ENCODE data around the gene PANK1.

The PANK1 gene

GRCh38 chr10:89615112-89615511 is 29.9 kb downstream of the PANK1 start:
- no peak for TF ChIP-seq CTCF (IDR thresholded peaks at IDR 0.05)

- TF ChIP-seq CTCF (IDR thresholded peaks at IDR 0.05), result no peak
Measured at GRCh38 chr10:89613582-89613981, 31.5 kb downstream of the PANK1 start.

DNA sequence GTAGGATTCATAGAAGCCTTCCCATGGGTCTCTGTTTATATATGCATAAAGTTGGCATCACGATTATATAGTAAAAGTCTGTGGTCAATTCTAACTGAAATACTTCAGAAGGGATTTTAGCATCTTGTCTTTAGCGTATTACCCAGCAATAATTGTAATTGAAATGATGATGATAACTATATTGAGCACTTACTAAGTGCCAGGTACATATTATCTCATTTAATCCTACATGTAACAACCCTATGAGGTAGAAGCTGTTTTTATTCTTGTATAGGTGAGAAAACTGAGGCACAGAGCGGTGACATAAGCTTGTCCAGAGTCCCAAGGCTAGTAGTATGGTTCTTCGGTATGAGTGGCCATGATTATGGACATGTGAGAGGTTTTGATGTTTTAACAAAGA is 33.8 kb downstream of the PANK1 start:
- no peak for TF ChIP-seq CTCF (IDR thresholded peaks at IDR 0.05)

DNA sequence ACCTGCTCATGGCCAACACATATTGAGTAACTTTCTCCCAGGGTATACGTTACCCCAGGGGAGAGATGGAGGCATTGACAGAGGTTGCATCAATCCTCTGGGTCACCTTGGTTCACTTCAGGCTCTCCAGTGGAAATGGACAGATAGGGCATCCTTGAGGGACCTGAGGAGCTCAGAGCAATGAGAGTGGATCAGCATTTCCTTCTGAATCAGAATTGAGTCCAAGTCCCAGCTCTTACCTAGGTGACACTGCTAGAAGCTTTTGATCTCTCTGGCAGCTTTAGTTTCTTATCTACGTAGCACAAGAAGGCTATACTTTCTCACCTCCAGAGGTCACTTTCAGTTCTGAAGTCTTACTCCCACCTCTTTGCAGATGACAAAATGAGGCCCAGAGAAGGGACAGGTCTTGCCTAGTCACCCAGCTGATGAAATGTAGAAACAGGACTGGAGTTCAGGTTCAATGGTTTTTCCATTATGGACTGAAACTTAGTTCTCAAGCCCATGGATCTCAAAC is 35.2 kb downstream of the PANK1 start:
- TF ChIP-seq CTCF (IDR thresholded peaks at IDR 0.05), result no peak

DNA sequence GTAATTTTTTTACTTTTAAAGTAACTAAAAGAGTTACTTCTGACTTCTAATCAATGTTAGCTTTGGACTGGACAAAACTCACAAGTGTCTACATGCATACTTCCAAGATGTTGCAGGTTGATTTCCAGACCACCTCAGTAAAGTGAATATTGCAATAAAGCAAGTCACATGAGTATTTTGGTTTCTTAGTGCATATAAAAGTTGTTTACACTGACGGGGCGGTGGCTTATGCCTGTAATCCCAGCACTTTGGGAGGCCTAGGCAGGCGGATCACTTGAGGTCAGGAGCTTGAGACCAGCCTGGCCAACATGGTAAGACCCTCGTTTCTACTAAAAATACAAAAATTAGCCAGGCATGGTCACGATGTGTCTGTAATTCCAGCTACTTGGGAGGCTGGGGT is 40.8 kb downstream of the PANK1 start:
- TF ChIP-seq CTCF (IDR thresholded peaks at IDR 0.05), result no peak

- TF ChIP-seq CTCF (IDR thresholded peaks at IDR 0.05), result no peak
Measured at GRCh38 chr10:89602919-89603318, 42.1 kb downstream of the PANK1 start.

DNA sequence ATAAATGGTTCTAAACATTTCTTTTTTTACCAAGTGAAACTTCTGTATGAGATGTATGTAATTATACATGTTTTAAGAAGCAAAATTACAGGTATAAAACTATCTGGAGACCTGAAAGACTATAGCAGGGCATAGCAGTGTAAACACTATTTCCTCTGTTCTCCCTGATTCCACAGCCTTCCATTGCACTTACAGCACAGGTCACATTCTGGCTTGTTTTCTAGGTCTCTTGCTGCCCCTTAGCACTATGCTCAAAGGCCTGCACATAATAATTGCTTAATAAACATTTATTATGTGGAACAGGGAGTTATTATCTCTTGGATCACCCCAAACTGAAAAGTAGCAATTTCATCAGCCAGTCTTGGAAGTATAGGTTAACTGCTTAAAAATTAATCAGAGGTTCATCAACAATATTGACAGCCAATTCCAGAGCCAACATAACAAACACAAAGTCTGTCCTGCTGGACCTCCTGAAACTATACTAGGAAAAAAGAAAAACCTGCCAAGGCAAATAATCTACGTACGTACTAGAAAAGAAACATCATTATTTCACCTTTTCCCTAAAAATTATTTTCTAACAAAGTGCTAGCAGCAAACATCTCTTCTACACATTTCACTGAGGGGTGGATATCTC is 43.2 kb downstream of the PANK1 start:
- TF ChIP-seq CTCF (IDR thresholded peaks at IDR 0.05), result no peak

DNA sequence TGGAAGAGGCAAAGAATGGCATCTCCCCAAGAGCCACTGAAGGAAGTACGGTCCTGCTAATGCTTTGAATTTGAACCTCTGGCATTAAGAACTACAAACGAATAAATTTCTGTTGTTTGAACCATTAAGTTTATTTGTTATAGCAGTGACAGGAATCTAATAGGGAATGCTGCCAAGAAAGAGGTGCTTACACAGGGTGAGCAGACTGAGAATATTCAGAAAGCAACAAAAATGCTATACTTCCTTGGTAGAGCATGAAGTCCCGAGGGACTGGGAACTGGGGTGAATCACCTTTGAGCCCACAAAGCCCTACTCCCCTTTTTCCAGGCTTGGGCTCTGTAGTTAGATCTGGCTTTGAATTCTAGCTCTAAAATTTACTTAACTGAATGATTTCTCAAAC is 45.0 kb downstream of the PANK1 start:
- no peak for TF ChIP-seq CTCF (IDR thresholded peaks at IDR 0.05)

Data from LNCAP (cell line).